ENCODE measurements around the gene AMPD3.
A peak's percentile ranks its signal among the peaks of the same experiment; 100 is the strongest.
"Not testable (repeated sequence)": the region's sequence is repeated elsewhere in the genome, so short reads cannot be mapped to it uniquely, and the experiment has no call there.

AMPD3 gene

GRCh38 chr11:10454878-10455631 lies at the start of gene AMPD3:
TSS of gene AMPD3 (plus strand) at chr11:10455264. CDS start at chr11:10461520, 6,256 bp downstream.
- peak; percentile 96 for DNase-seq

GRCh38 chr11:10405865-10406592 lies 49.0 kb upstream of the AMPD3 start:
- peak; percentile 89 for DNase-seq

GRCh38 chr11:10407055-10407454 lies 48.0 kb upstream of the AMPD3 start:
- DNase-seq: no peak

- DNase-seq: no peak
These were observed 47.0 kb upstream of the AMPD3 start for GRCh38 chr11:10407749-10408685.

- no peak for DNase-seq
These were observed 45.8 kb upstream of the AMPD3 start for GRCh38 chr11:10409207-10409661.

GRCh38 chr11:10410106-10410843 lies 44.8 kb upstream of the AMPD3 start:
- DNase-seq: no peak

GRCh38 chr11:10410844-10411200 lies 44.2 kb upstream of the AMPD3 start:
- DNase-seq: no peak

GRCh38 chr11:10412266-10412665 lies 42.8 kb upstream of the AMPD3 start:
- DNase-seq: no peak

GRCh38 chr11:10413268-10413667 lies 41.8 kb upstream of the AMPD3 start:
- peak; percentile 46 for DNase-seq

- DNase-seq: no peak
These were observed 40.9 kb upstream of the AMPD3 start for GRCh38 chr11:10414181-10414580.

GRCh38 chr11:10414659-10415058 lies 40.4 kb upstream of the AMPD3 start:
- DNase-seq: no peak

- no peak for DNase-seq
These were observed 39.2 kb upstream of the AMPD3 start for GRCh38 chr11:10415817-10416392.

GRCh38 chr11:10418259-10418949 lies 36.7 kb upstream of the AMPD3 start:
- no peak for DNase-seq

- DNase-seq: no peak
These were observed 36.1 kb upstream of the AMPD3 start for GRCh38 chr11:10418950-10419310.

- no peak for DNase-seq
These were observed 28.6 kb upstream of the AMPD3 start for GRCh38 chr11:10426475-10426874.

GRCh38 chr11:10428453-10428852 lies 26.6 kb upstream of the AMPD3 start:
- DNase-seq: no peak

- DNase-seq: no peak
These were observed 25.5 kb upstream of the AMPD3 start for GRCh38 chr11:10429526-10429925.

GRCh38 chr11:10432493-10432892 lies 22.6 kb upstream of the AMPD3 start:
- no peak for DNase-seq

GRCh38 chr11:10432971-10433370 lies 22.1 kb upstream of the AMPD3 start:
- DNase-seq: no peak

GRCh38 chr11:10436224-10436623 lies 18.8 kb upstream of the AMPD3 start:
- DNase-seq: no peak

- not testable (repeated sequence) for DNase-seq
These were observed 18.4 kb upstream of the AMPD3 start for GRCh38 chr11:10436683-10437082.

GRCh38 chr11:10438458-10438857 lies 16.6 kb upstream of the AMPD3 start:
- no peak for DNase-seq
